Measurements from ENCODE around the gene AP4M1.
"Not testable (repeated sequence)": the region's sequence is repeated elsewhere in the genome, so short reads cannot be mapped to it uniquely, and the experiment has no call there.

AP4M1 gene

DNA sequence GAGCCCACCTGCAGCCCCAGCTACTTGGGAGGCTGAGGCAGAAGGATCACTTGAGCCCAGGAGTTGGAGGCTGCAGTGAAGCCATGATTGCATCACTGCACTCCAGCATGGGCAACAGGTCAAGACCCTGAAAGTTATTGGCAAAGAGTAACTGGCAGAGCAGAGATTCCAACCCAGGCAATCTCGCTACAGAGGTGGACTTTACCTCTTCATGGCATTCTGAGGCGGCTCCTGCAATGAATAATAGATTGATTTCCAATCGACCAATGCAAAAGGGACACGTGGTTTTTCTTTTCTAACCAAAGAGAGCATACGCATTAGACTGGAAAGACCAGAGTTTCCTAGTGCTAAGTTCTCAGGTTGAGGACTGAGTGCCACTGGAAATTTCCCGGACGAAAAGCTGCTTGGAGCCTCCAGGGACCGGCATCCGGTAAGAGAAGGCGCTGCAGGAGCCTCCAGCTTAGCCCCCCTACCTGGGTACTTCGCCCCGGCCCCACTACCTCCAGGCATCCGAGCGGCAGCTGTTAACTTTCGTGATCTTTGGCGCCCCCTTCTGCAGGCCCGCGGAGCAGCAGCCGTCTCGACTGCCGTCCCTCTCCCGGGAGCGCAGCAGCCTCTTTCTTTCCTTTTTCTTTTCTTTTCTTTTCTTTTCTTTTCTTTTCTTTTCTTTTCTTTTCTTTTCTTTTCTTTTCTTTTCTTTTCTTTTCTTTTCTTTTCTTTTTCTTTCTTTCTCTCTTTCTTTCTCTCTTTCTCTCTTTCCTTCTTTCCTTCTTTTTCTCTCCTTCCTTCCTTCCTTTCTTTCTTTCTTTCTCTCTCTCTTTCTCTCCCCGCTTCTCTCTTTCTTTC, 29.4 kb downstream of the AP4M1 start:
- peak; percentile 76 for DNase-seq (ENCODE audit: low read depth)

- no peak for DNase-seq (ENCODE audit: low read depth)
Measured at GRCh38 chr7:100132126-100132525, 30.7 kb downstream of the AP4M1 start.

DNA sequence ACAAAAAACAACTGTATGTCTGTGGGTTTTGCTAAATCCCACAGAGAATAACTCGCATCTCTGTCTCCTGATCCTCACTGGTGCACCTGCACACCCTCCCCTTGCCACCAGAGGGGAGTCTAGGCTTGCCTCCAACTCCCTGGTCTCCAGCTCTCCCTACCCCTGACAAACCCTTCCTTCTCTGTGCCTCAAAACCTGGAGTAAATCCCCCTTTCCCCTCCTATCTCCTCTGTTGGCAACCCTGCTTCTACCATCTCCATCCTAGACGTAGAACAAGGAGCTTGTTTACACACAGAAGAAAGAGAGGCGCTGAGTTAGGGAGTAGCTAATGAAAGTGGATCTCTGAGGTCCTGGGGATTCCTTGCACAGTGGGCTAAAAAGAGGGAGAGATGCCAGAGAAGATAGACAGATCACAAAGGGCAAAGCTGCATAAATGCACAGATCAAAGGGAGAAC, 31.3 kb downstream of the AP4M1 start:
- peak; percentile 31 for DNase-seq (ENCODE audit: low read depth)

GRCh38 chr7:100137851-100138760, 36.7 kb downstream of the AP4M1 start:
- DNase-seq (ENCODE audit: low read depth): no peak

DNA sequence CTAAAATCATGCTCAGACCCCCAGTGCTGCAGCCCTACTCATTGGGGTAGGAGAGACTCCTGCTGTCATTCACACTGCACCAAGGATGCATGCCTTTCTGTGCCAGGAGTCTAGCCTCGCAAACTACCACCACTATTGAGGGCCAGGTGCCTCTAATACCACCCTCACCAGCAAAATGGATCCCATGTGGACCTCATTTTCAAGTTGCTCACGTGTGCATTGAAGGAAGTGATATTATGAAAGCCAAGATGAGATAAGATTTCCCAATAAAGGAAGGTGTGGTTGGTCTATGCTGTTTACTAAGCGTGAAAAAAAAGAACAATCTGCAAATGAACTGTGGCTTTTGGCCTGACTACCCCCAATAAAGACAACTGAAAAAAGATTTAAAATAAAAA, 40.1 kb downstream of the AP4M1 start:
- DNase-seq (ENCODE audit: low read depth): no peak

DNA sequence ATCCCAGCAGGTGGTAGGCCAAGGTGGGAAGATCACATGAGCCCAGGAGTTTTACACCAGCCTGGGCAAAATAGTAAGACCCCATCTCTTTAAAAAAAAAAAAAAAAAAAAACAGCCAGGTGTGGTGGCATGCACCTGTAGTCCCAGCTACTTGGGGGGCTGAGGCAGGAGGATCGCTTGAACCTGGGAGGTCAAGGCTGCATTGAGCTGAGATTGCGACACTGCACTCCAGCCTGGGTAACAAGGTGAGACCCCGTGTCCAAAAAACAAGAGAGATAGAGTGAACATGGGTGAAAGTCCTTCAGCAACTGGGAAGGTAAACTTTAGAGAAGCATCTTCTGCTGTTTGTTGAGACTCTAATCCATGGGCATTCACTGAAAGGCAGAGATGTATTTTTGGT, 41.0 kb downstream of the AP4M1 start:
- DNase-seq (ENCODE audit: low read depth): no peak

GRCh38 chr7:100146350-100146749, 44.9 kb downstream of the AP4M1 start:
- DNase-seq (ENCODE audit: low read depth): not testable (repeated sequence)

DNA sequence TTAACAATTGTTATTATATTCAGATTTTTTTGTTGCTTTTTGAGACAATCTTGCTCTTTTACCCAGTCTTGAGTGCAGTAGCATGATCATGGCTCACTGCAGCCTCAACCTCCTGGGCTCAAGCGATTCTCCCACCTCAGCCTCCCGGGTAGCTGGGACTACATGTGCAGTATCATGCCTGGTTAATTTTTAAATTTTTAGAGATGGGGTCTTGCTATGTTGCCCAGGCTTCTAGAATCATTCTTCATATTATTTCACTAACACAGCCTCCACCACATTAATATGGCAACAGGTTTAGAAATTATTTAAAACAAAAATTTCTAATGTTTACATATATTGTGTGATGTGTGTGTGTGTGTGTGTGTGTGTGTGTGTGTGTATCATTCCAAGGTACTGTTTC, 45.8 kb downstream of the AP4M1 start:
- DNase-seq (ENCODE audit: low read depth): no peak

DNA sequence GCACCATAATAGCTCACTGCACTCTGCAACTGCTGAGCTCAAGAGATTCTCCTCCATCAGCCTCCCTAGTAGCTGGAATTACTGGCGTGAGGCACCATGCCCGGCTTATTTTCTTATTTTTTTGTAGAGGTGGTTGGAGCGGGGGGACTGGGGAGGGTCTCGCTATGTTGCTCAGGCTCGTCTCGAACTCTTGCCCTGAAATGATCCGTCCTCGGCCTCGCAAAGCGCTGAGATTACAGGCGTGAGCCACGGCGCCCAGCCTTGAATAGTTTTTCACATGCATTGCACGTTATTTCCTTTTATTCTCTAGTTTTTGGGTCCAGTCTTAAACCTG, 46.7 kb downstream of the AP4M1 start:
- DNase-seq (ENCODE audit: low read depth): no peak

GRCh38 chr7:100148559-100149328, 47.3 kb downstream of the AP4M1 start, which contains the start of gene LAMTOR4:
LAMTOR4 (plus strand) TSS chr7:100148918; CDS start chr7:100148973, 55 bp downstream.
- peak; percentile 97 for DNase-seq (ENCODE audit: low read depth)

GRCh38 chr7:100152404-100152803, 51.0 kb downstream of the AP4M1 start:
- DNase-seq (ENCODE audit: low read depth): no peak

- no peak for DNase-seq (ENCODE audit: low read depth)
Measured at GRCh38 chr7:100152937-100153666, 51.7 kb downstream of the AP4M1 start.

DNA sequence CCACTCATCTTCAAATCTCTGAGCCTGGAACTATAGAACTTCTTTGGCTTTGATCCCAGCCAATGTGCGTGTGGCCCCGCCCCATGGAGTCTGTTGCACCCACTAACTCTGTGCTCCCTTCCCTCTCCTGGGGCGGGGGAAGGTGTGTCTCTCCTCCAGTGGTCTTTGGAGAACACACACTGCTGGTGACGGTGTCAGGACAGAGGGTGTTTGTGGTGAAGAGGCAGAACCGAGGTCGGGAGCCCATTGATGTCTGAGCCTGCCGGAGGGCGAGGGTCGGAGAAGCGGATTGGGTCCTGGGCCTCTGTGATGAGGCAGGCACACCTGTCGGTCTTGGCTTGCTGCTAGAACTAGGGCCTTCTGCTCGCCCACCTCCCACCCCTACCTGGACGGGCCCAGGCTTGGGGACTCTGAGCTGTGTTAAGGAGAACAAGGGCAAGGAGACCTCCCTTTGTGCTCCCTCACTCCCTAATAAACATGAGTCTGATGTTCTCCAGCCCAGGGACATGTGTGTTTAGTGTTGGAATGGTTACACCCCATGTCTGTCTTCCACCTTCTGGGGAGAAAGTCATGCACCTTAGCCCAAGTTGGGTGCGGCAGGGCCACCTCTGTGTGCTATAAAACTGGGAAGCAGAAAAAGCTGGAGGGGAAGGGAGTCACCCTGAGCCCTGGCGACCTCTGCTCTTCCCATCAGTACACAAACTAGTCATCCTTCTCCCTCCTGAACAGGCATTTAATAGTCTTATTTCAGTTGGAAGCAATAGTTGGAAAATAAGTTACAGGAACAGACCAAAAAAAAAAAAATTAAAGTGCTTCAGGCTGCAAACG, 52.5 kb downstream of the AP4M1 start:
- DNase-seq (ENCODE audit: low read depth): no peak

DNA sequence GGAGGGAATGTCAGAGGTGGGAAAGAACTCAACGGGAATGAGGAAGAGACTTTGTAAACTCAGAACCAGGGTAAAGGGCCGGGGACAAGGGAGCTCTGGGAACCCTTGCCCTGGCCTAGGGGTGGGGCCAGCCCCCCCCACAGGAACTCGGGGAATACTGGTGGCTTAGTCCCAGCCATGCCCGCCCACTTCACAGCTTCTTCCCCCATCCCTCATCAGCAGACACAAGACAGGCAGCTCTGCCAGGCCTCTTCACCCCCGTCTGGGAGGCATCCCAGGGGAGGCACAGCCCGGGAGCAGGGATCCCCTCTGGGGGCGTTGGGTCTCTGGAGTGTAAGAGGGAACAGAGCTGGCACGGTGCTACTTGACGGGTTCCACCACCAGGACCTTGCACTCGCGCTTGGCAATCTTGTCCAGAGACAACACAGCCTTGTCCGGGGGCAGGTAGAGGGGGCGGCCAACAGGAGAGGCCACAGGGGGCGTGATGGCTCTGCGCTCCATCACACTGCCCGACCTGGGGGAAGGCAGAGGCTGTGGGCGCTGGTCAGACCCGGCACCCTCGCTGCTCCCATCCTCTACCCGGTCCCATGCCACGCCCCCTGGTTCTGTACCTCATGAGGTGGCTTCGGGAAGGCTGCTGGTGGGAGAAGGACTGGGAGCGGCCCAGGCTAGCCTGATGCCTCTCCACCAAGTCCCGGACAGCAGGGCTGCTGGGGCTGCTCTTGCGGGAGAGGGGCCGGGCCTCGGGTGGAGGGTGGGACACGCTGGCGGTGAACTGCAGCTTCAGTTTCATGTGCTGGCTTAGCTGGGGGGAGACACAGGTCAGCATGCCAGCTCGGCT, 53.4 kb downstream of the AP4M1 start:
- DNase-seq (ENCODE audit: low read depth): no peak

GRCh38 chr7:100155553-100156317, 54.3 kb downstream of the AP4M1 start:
- DNase-seq (ENCODE audit: low read depth): no peak

GRCh38 chr7:100156331-100157068, 55.1 kb downstream of the AP4M1 start:
- DNase-seq (ENCODE audit: low read depth): no peak

DNA sequence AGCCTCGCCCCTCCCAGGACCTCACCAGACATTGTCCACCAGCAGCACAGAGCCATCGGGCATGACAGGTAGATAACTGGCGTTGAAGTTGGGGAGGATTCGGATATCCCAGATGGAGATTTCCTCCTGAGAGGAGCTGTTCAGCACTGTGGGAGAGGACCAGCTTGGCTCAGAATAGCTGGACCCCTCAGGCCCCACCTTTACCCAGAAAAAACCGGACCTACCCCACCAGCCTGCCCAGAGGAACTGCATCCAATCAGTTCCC, 55.6 kb downstream of the AP4M1 start:
- no peak for DNase-seq (ENCODE audit: low read depth)

Data from activated T-helper 9 cell treated with anti-CD3 and anti-CD28 coated beads, Interleukin-2, amount 50 U/mL, for 16 hours (primary cell).